Left cardiac atrium (tissue), 4 donors: ENCODE measurements around the gene OLIG2. TPM values are rescaled to one million over a fixed set of nuclear protein-coding genes. Genes with fewer than 3 reads are reported as not detected.
A peak's percentile ranks its signal among the peaks of the same experiment; 100 is the strongest.

Source experiments
- ATAC-seq, 2 donors: fragments of 200-7000 bp; cut with Tn5 transposase; one replicate each; pipeline ENCODE4 v1.9.1; 2020; ENCODE audit warnings: mild to moderate bottlenecking in 2 of 2, moderate library complexity in 2 of 2
- DNase-seq: peaks from one replicate; pipeline ENCODE4 v3.0.0-alpha.2; 2020
- intact Hi-C, 2 donors: fragments of 100-400 bp; cut with DNase I; formaldehyde crosslinking; loops; one replicate each; pipeline versions ENCODE4 v1.14.1 to v1.15.1; 2022 to 2023
- total RNA-seq, 2 donors: library from RNA; stranded (reverse); fragmentation: NEBNext Ultra II Directional; extraction: Animal tissue kit (Norgen Biotek cat#: 25700); gene quantifications; one replicate each; pipeline ENCODE4 v1.2.1, GENCODE V29; 2021
- donor health status: DM: no; HTN: yes; CAD: no.
- donor health status: DM: no; HTN: yes; CAD: no; lungs with severe emphysema.
- donor health status: DM: yes; HTN: yes; CAD: no.
- donor health status: Dilated cardiomyopathy.

OLIG2 gene
- total RNA-seq, 2 donors from 2014 or later, result not detected

DNA sequence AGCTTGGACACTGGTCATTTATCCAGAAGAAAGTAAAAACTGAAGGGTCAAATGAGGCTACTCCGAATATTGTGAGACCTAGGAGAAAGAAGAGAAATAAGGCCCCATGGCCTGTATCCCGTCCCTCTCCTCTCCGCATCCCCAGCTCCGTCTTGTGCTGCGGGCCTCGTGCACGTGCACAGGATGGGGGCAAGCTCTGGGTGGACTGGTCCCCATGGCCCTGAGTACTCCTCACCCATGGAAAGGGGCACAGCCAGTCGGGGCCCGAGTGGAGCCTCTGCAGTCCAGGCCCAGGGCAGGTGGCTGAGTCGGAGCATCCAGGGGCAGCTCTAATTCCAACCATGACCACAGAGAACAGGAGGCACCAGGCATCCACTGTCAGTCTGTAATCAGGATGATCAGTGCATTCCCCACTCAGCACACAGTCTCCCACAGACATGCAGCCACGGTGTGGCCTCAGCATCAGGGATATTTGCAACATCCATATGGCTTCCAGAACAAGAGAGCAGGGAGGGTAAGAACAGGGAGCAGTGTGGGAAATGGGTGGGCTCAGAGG, 31.7 kb downstream of the OLIG2 start:
- ATAC-seq (no peak), DNase-seq (no peak)
- intact Hi-C loops, result no loop called here

DNA sequence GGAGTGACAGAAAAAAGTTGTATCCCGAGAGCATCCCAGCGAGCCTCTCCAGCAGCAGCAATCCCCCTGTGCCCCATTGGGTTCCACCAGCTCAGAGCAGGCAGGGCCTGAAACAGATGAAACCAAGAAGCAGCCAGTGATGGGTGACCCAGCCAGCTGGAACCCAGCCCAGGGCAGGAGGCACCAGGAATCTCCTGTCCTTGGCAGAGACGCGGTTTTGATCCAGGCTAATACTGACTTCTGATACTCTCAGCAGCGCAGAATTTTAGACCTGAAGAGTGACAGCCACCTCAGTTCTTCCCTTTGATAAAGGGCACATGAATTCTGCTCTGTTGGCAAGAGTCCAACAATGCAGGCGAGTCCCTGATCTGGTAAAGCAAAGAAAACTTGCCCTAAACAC, 32.8 kb downstream of the OLIG2 start:
- DNase-seq (peak; percentile 63), ATAC-seq (peak; percentile 71 to 84)
- intact Hi-C loops, result no loop called here

- intact Hi-C loops, result no loop called here
- ATAC-seq, result no peak
- no peak for DNase-seq
Observed at GRCh38 chr21:33058957-33059356, 33.2 kb downstream of the OLIG2 start.

- peak; percentile 75 to 84 for ATAC-seq
Observed at GRCh38 chr21:33059380-33059841, 33.7 kb downstream of the OLIG2 start.

GRCh38 chr21:33061233-33061632, 35.5 kb downstream of the OLIG2 start:
- ATAC-seq, result no peak
- intact Hi-C loops, result no loop called here
- DNase-seq, result no peak

More at GRCh38 chr21:33059380-33059841, 33.7 kb downstream of the OLIG2 start:
- no peak for DNase-seq
- intact Hi-C loops, result no loop called here

GRCh38 chr21:33063375-33063883, 37.7 kb downstream of the OLIG2 start:
- DNase-seq (no peak), ATAC-seq (no peak)
- intact Hi-C loops, result no loop called here

DNA sequence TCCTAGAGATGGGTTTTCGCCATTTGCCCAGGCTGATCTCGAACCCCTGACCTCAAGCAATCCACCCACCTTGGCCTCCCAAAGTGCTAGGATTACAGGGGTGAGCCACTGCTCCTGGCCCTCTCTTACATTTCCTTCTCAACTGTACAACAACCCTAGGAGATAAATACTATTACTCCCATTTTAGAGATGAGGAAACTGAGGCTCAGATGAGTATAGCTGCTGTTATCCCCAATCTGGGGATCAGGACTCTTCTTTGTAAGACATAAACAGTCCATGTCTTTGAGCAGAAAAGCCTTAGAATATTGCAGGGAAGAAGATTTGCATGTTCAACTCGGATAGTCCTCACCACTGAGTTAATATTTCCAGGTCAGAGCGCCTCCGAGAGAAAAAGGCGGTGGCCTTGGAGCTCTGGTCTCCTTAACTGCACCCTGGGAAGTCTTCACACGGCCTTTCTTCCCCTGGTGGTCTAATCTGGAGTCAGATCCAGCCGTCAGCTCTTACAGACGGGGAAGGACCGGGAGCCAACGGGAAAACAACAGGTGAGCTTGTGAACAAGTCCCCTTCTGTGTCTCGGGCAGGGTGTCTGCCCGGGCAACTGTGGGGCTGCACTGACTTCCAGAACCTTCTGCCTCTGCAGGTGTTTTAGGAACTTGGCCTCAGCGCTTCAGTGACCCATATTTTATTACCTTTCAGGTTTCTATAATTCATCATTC, 38.3 kb downstream of the OLIG2 start:
- DNase-seq (no peak), ATAC-seq (no peak)
- intact Hi-C loops, result no loop called here

DNA sequence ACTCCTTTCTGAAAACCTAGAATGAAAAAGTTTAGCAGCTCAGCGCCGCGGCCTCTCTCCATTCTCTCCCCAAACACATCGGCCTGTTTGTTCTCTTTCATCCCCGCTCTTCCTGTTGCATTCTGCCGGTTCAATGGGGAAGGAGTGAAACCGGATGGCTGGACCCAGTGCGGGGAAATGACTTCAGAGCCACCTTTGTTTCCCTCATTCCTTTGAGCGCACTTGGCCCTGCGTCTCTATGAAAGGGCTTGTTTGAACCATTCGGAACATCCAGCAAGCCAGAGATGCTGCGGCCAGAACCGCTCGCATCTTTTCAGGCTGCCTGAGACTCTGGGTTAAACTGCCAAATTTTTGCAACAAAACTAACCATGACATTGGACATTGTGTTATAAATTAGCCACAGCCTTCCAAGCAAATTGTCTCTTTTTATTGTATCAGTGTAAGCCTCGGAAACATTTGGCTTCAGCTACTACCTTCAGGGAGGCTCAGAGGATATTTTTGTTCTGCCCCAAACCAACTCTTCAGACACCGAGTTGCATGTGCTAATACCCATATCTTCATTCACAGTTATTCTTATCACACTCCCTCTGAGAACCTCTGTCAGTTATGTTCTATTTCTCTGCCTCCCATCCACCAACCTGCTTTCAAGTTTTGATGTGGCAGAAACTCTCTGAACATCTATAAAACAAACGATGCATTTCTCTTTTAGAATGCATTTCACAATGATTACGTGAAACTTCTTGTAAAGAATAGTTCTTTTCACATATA, 39.1 kb downstream of the OLIG2 start:
- DNase-seq, result no peak
- intact Hi-C loops, result loop anchor here in 1 of 2 donors (5.0 kb wide), 1 partner anchor 38 kb away; the partner anchor contains the start of gene OLIG2
- no peak for ATAC-seq

DNA sequence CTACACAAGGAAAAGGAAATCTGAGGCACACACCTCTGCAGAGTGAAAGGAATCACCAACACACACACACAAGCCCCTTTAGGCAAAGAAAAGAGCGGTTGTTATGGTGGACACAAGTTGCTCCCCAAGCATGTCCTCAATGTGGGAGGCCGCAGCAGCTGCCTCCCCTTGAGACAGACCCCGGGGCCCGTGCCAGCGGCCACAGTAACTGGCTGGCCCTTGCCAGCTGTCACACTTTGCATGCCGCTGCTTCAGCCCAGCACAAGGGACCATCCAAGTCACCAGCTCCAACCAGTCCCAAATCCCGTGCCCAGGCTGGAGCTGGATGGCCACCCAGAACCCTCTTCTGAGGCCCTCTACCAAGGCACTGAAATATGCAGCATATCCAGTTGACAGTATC, 41.3 kb downstream of the OLIG2 start:
- ATAC-seq, result no peak
- intact Hi-C loops, result loop anchor here in 1 of 2 donors (5.0 kb wide), 1 partner anchor 40 kb away; the partner anchor contains the start of gene OLIG2

GRCh38 chr21:33067457-33067856, 41.7 kb downstream of the OLIG2 start:
- ATAC-seq (no peak), DNase-seq (no peak)
- intact Hi-C loops, result loop anchor here in 1 of 2 donors (5.0 kb wide), 1 partner anchor 40 kb away; the partner anchor contains the start of gene OLIG2

More for the DNA sequence above, 41.3 kb downstream of the OLIG2 start:
- DNase-seq, result no peak

DNA sequence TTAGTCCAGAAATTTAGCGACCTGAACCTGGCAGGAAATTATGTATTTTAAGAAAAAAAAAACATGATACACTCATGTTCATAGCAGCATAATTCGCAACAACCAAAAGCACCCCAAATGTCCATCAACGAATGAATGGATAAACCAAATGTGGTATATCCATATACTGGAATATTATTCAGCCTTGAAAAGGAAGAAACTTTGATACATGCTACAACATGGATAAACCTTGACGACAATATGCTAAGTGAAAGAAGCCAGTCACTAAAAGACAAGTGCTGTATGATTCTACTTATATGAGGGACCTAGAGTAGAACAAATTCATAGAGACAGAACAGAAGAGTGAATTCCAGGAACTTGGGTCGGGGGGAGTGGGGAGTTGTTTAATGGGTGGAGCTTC, 43.5 kb downstream of the OLIG2 start:
- no peak for DNase-seq
- intact Hi-C loops, result loop anchor here in 1 of 2 donors (5.0 kb wide), 1 partner anchor 42 kb away; the partner anchor contains the start of gene OLIG2

DNA sequence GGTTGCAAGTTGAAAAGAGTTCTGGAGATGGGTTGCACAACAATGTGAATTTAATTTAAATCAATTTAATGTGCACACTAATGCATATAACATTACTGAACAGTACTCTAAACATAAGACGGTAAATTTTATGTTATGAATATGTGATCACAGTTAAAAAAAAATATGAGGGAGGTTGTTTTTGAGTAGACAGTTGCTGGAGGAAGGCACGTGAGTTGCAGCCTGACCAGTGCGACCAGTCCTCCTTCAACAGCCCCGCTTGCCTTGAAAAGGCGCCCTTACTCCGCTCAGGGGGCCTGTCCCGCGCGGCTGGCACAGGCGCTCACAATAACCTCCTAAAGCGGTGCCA, 43.9 kb downstream of the OLIG2 start:
- DNase-seq, result no peak
- intact Hi-C loops, result loop anchor here in 1 of 2 donors (5.0 kb wide), 1 partner anchor 42 kb away; the partner anchor contains the start of gene OLIG2
- ATAC-seq, result no peak

More for the DNA sequence above, 43.5 kb downstream of the OLIG2 start:
- no peak for ATAC-seq

GRCh38 chr21:33069994-33070743, 44.4 kb downstream of the OLIG2 start, which contains the start of gene OLIG1:
Gene OLIG1, plus strand, starts transcription at chr21:33070141. Its CDS starts 106 bp downstream, at chr21:33070247.
- ATAC-seq, result peak; percentile 77 to 90
- peak; percentile 45 for DNase-seq
- intact Hi-C loops, result loop anchor here in 1 of 2 donors (5.0 kb wide), 1 partner anchor 43 kb away; the partner anchor contains the start of gene OLIG2

DNA sequence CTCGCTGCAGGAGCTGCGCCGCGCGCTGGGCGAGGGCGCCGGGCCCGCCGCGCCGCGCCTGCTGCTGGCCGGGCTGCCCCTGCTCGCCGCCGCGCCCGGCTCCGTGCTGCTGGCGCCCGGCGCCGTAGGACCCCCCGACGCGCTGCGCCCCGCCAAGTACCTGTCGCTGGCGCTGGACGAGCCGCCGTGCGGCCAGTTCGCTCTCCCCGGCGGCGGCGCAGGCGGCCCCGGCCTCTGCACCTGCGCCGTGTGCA, 44.9 kb downstream of the OLIG2 start:
- DNase-seq (no peak), ATAC-seq (no peak)
- intact Hi-C loops, result no loop called here

DNA sequence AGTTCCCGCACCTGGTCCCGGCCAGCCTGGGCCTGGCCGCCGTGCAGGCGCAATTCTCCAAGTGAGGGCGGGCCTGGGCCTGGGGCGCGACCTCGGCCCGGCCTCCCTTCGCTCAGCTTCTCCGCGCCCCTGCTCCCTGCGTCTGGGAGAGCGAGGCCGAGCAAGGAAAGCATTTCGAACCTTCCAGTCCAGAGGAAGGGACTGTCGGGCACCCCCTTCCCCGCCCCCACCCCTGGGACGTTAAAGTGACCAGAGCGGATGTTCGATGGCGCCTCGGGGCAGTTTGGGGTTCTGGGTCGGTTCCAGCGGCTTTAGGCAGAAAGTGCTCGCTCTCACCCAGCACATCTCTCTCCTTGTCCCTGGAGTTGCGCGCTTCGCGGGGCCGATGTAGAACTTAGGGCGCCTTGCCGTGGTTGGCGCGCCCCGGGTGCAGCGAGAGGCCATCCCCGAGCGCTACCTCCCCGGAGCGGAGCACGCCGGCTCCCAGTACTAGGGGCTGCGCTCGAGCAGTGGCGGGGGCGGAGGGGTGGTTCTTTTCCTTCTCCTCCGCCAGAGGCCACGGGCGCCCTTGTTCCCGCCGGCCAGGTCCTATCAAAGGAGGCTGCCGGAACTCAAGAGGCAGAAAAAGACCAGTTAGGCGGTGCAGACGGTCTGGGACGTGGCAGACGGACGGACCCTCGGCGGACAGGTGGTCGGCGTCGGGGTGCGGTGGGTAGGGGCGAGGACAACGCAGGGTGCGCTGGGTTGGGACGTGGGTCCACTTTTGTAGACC, 45.4 kb downstream of the OLIG2 start:
- DNase-seq (no peak), ATAC-seq (no peak)
- intact Hi-C loops, result no loop called here

DNA sequence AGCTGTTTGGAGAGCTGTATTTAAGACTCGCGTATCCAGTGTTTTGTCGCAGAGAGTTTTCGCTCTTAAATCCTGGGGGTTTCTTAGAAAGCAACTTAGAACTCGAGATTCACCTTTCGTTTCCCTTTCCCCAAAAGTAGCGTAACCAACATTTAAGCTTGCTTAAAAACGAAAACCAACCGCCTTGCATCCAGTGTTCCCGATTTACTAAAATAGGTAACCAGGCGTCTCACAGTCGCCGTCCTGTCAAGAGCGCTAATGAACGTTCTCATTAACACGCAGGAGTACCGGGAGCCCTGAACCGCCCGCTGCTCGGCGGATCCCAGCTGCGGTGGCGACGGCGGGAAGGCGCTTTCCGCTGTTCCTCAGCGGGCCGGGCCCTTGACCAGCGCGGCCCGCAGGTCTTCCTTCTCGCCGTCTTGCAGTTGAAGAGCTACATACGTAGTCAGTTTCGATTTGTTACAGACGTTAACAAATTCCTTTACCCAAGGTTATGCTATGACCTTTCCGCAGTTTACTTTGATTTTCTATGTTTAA, 46.1 kb downstream of the OLIG2 start:
- intact Hi-C loops, result no loop called here
- peak in 1 of 2 donors; percentile 23 for ATAC-seq
- no peak for DNase-seq

DNA sequence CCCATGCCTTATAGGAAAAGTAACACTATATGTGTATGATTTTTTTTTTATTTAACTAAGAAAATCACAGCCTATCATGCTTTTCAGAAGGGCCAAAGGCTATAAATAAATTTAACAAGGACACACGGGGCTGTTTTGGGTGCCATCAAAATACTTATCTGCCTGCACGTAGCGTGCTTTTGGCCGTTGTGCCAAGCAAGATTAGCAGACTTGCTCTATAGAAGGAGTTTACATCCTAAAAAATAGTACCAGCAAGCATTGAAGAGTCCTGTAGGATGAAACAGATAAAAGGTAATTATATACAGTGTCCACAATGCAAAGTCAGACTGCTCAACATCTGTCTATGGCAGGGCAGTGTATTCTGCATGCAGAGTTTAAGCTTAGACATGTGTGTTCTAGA, 47.9 kb downstream of the OLIG2 start:
- DNase-seq (no peak), ATAC-seq (no peak)
- intact Hi-C loops, result no loop called here

GRCh38 chr21:33075128-33075527, 49.4 kb downstream of the OLIG2 start:
- intact Hi-C loops, result no loop called here
- DNase-seq, result no peak
- no peak for ATAC-seq
